Thoracic aorta (tissue), 2 donors: ENCODE data around the gene KCNT1. TPM values are rescaled to one million over a fixed set of nuclear protein-coding genes. Genes with fewer than 3 reads are reported as not detected.

Experiments used
- ATAC-seq: fragments of 150-250 bp; one replicate; pipeline ENCODE4 v1.8.0; 2017; ENCODE audit warnings: low read depth; ENCODE audit not compliant: insufficient number of reproducible peaks, low FRiP score
- DNase-seq: peaks from one replicate; pipeline ENCODE4 v3.0.0-alpha.2; 2020; ENCODE audit warnings: low spot score
- H3K27ac ChIP-seq, 2 donors: fragments of 200-600 bp; sonication (generic); 1 replicate in 1 of 2; 2 replicates in 1 of 2; pipeline ENCODE4 v1.5.1; 2016; ENCODE audit warnings: mild to moderate bottlenecking in 2 of 2, moderate library complexity in 2 of 2
- H3K27me3 ChIP-seq: fragments of 200-600 bp; sonication (generic); replicated peaks from 2 replicates; pipeline ENCODE4 v1.6.0; 2016; ENCODE audit warnings: mild to moderate bottlenecking; ENCODE audit not compliant: insufficient read depth
- H3K36me3 ChIP-seq: fragments of 200-600 bp; sonication (generic); one replicate; pipeline ENCODE4 v1.5.1; 2016
- H3K4me1 ChIP-seq, 2 donors: fragments of 200-600 bp; sonication (generic); 1 replicate in 1 of 2; 2 replicates in 1 of 2; pipeline versions ENCODE4 v1.5.1 to v1.6.0; 2016; ENCODE audit warnings: low read depth in 2 of 2, mild to moderate bottlenecking in 1 of 2; ENCODE audit not compliant: control insufficient read depth in 1 of 2
- H3K4me3 ChIP-seq: fragments of 200-600 bp; sonication (generic); 2 replicates; pipeline ENCODE4 v1.5.1; 2016; ENCODE audit warnings: mild to moderate bottlenecking
- H3K9me3 ChIP-seq: fragments of 200-600 bp; sonication (generic); 2 replicates; pipeline ENCODE4 v1.5.1; 2016
- CTCF ChIP-seq: fragments of 200-600 bp; sonication (generic); IDR thresholded peaks from one replicate; pipeline ENCODE4 v1.5.1; 2019; ENCODE audit warnings: antibody characterized with exemption
- total RNA-seq, 2 donors: library from RNA; depleted of rRNA; stranded (reverse); fragments of >200 nt; gene quantifications; one replicate each; pipeline versions ENCODE4 v1.1.0 to v1.2.3, GENCODE V29; 2016

The KCNT1 gene
- total RNA-seq, 2 donors from 2014 or later = 0.28 to 0.54 TPM

GRCh38 chr9:135711391-135711790 is 9.4 kb downstream of the KCNT1 start:
- Histone ChIP-seq H3K27me3 (no peaks in the 10 kb centered on the region), H3K36me3 (no peaks in the 10 kb centered on the region), H3K4me3 (no peak overlapping the region), H3K9me3 (no peaks in the 10 kb centered on the region), H3K4me1 (no peaks in the 10 kb centered on the region), H3K27ac (no peak overlapping the region)
- ATAC-seq (no peak), DNase-seq (no peak)
- no peak for TF ChIP-seq CTCF

GRCh38 chr9:135711881-135712280 is 9.9 kb downstream of the KCNT1 start:
- DNase-seq (no peak), ATAC-seq (no peak)
- no peaks in the 10 kb centered on the region for H3K27me3 ChIP-seq
- H3K4me3 ChIP-seq = no peak overlapping the region
- no peak for TF ChIP-seq CTCF
- no peak overlapping the region for H3K27ac ChIP-seq
- H3K36me3 ChIP-seq = no peaks in the 10 kb centered on the region
- no peaks in the 10 kb centered on the region for H3K9me3 ChIP-seq
- no peaks in the 10 kb centered on the region for H3K4me1 ChIP-seq

GRCh38 chr9:135712613-135713295 is 10.8 kb downstream of the KCNT1 start:
- Histone ChIP-seq H3K27ac (no peak overlapping the region), H3K9me3 (no peaks in the 10 kb centered on the region), H3K4me3 (no peak overlapping the region), H3K4me1 (no peaks in the 10 kb centered on the region), H3K36me3 (no peaks in the 10 kb centered on the region), H3K27me3 (no peaks in the 10 kb centered on the region)
- ATAC-seq = no peak
- DNase-seq = no peak
- TF ChIP-seq CTCF = no peak

- no peaks in the 10 kb centered on the region for H3K9me3 ChIP-seq
- no peak for ATAC-seq
- DNase-seq = no peak
- no peaks in the 10 kb centered on the region for H3K36me3 ChIP-seq
- no peak for TF ChIP-seq CTCF
- H3K4me3 ChIP-seq = no peak overlapping the region
- no peaks in the 10 kb centered on the region for H3K4me1 ChIP-seq
- H3K27ac ChIP-seq = no peak overlapping the region
- H3K27me3 ChIP-seq = no peaks in the 10 kb centered on the region
Observed at GRCh38 chr9:135714242-135715055, 12.5 kb downstream of the KCNT1 start.

GRCh38 chr9:135715056-135715595 is 13.1 kb downstream of the KCNT1 start:
- DNase-seq (no peak), ATAC-seq (no peak)
- H3K4me1 ChIP-seq = no peaks in the 10 kb centered on the region
- H3K9me3 ChIP-seq = no peaks in the 10 kb centered on the region
- H3K4me3 ChIP-seq = no peak overlapping the region
- H3K27me3 ChIP-seq = no peaks in the 10 kb centered on the region
- H3K27ac ChIP-seq = no peak overlapping the region
- no peak for TF ChIP-seq CTCF
- no peaks in the 10 kb centered on the region for H3K36me3 ChIP-seq
